ENCODE results near the gene INPP5D. TPM values are rescaled to one million over a fixed set of nuclear protein-coding genes. Genes with fewer than 3 reads are reported as not detected.

Gene INPP5D
- total and polyA plus RNA-seq, 2 donors (not counting 3 experiments of a cell fraction or from before 2014, with no cell fraction given) = 13.9 to 46.6 TPM

DNA sequence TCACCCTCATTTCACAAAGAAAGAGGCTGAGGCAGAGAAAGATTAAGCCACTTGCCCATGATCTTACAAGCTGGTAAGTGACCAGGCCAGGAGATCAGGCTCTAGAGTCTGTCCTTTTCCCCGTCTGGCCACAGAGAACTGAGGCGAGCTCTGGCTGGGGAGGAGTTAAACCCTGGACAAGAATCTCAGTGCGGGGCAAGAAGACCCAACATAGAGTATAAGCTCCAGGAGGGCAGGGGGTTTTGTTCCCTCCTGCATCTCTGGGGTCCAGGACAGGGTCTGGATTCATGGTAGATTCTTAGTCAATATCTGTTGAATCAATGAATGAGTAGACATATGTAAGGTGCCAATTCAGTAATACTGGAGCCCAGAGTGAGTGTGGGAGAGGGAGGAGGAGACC, 12.9 kb upstream of the INPP5D start:
- no peak for FAIRE-seq
- no peak for TF ChIP-seq EZH2 (IDR thresholded peaks at IDR 0.05; ENCODE audit: borderline replicate concordance, low read depth, low read length, severe bottlenecking)
- TF ChIP-seq FOS (IDR thresholded peaks at IDR 0.05; ENCODE audit: borderline replicate concordance, insufficient read depth, low read length) = no peak
- dilution Hi-C loops (cut with MboI; ENCODE audit: extremely low pct_ligation_motif_present, low sequenced_read_pairs) (no loop called here), intact Hi-C loops (cut with micrococcal nuclease) (no loop called here)
- peaks cover 4% of the 10 kb centered on the region for H3K4me1 ChIP-seq (ENCODE audit: control insufficient read depth, extremely low read depth, insufficient read depth, low read length)
- H3K79me2 ChIP-seq (ENCODE audit: control insufficient read depth, insufficient read depth, low read length) = no peaks in the 10 kb centered on the region
- H2AFZ ChIP-seq (ENCODE audit: low read depth, low read length) = no peak overlapping the region
- CTCF ChIA-PET = interaction anchor here (3.4 kb wide), 1 partner anchor 13 kb away, joined by 19 read pairs; the partner anchor contains the start of gene INPP5D
- H4K20me1 ChIP-seq (replicated peaks; ENCODE audit: control insufficient read depth, extremely low read depth, insufficient read depth, low read length) = no peaks in the 10 kb centered on the region
- no TSS peak for BruUV-seq (replicated peaks)
- no peaks in the 10 kb centered on the region for H3K9me3 ChIP-seq (replicated peaks; ENCODE audit: control insufficient read depth, insufficient read depth, low read length)
- DNase-seq (ENCODE audit: low read depth, low spot score) = no peak
- H3K9ac ChIP-seq (replicated peaks; ENCODE audit: extremely low read depth, insufficient read depth, low read length) = no peak overlapping the region
- no peak overlapping the region for H3K27ac ChIP-seq (ENCODE audit: insufficient read depth, low read depth, low read length)
- no peak overlapping the region for H3K4me2 ChIP-seq (ENCODE audit: insufficient read depth, low read length)
- no peaks in the 10 kb centered on the region for H3K36me3 ChIP-seq (ENCODE audit: control insufficient read depth in 2 of 2, extremely low read depth in 1 of 2, insufficient read depth in 2 of 2, low read length in 2 of 2)
- peaks cover 0 to 1% of the 10 kb centered on the region in 2 experiments for H3K27me3 ChIP-seq (ENCODE audit: control insufficient read depth in 2 of 2, insufficient read depth in 2 of 2, low read length in 2 of 2)
- H3K9me1 ChIP-seq (replicated peaks; ENCODE audit: control insufficient read depth, extremely low read depth, insufficient read depth, low read length) = no peaks in the 10 kb centered on the region
- POLR2A ChIA-PET = no interaction called here
- no peak overlapping the region for H3K4me3 ChIP-seq (replicated peaks in 1 of 3; ENCODE audit: insufficient read depth in 1 of 3, low read depth in 1 of 3, low read length in 3 of 3)

DNA sequence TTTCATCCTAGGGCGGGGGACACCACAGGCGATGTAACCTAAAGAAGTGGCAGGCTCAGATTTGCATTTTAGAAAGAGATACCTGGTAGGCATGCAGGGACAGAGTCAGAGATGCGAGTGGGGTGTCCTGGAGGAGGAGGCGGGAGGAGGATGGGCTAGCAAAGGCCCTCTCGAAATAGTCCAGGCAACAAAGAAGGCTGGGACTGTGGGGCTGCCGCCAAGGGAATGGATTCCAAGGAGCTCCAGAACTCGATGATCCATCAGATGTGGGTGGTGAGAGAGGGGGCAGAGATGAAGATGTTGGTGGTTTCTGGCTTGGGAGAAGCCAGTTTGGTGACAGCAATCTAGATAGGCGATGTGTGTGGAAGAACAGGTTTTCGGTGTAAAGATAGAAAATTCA, 12.5 kb upstream of the INPP5D start:
- ChIA-PET POLR2A (no interaction called here), CTCF (interaction anchor here (1.9 to 3.4 kb wide), 2 partner anchors 13 to 19 kb away, joined by 7 to 19 read pairs; partner anchors contain the start of gene INPP5D)
- no peaks in the 10 kb centered on the region for H3K79me2 ChIP-seq (ENCODE audit: control insufficient read depth, insufficient read depth, low read length)
- H3K9me3 ChIP-seq (replicated peaks; ENCODE audit: control insufficient read depth, insufficient read depth, low read length) = no peaks in the 10 kb centered on the region
- no peaks in the 10 kb centered on the region for H4K20me1 ChIP-seq (replicated peaks; ENCODE audit: control insufficient read depth, extremely low read depth, insufficient read depth, low read length)
- no peak for TF ChIP-seq POLR2AphosphoS5 (IDR thresholded peaks at IDR 0.05; ENCODE audit: insufficient read depth, low read depth, low read length)
- no peak for TF ChIP-seq MYC (IDR thresholded peaks at IDR 0.05; ENCODE audit: low read depth, low read length)
- TF ChIP-seq, protein P1, sequence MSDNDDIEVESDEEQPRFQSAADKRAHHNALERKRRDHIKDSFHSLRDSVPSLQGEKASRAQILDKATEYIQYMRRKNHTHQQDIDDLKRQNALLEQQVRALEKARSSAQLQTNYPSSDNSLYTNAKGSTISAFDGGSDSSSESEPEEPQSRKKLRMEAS (IDR thresholded peaks at IDR 0.05; ENCODE audit: insufficient read depth, insufficient read length) = no peak
- TF ChIP-seq JUN (IDR thresholded peaks at IDR 0.05; ENCODE audit: borderline replicate concordance, insufficient read depth, insufficient read length, low read depth) = no peak
- TF ChIP-seq, protein P2, sequence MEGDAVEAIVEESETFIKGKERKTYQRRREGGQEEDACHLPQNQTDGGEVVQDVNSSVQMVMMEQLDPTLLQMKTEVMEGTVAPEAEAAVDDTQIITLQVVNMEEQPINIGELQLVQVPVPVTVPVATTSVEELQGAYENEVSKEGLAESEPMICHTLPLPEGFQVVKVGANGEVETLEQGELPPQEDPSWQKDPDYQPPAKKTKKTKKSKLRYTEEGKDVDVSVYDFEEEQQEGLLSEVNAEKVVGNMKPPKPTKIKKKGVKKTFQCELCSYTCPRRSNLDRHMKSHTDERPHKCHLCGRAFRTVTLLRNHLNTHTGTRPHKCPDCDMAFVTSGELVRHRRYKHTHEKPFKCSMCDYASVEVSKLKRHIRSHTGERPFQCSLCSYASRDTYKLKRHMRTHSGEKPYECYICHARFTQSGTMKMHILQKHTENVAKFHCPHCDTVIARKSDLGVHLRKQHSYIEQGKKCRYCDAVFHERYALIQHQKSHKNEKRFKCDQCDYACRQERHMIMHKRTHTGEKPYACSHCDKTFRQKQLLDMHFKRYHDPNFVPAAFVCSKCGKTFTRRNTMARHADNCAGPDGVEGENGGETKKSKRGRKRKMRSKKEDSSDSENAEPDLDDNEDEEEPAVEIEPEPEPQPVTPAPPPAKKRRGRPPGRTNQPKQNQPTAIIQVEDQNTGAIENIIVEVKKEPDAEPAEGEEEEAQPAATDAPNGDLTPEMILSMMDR (IDR thresholded peaks at IDR 0.05; ENCODE audit: extremely low read depth in 1 of 2, insufficient read depth in 1 of 2, low read depth in 1 of 2, low read length in 2 of 2) = no peak
- no peak for TF ChIP-seq GATA2 (IDR thresholded peaks at IDR 0.05; ENCODE audit: insufficient read depth, insufficient read length, low read depth, low read length)
- no peak for TF ChIP-seq EZH2 (IDR thresholded peaks at IDR 0.05; ENCODE audit: borderline replicate concordance, low read depth, low read length, severe bottlenecking)
- TF ChIP-seq POLR2A (IDR thresholded peaks at IDR 0.05; ENCODE audit: low read depth, low read length) = no peak
- no peak for TF ChIP-seq FOS (IDR thresholded peaks at IDR 0.05; ENCODE audit: borderline replicate concordance, insufficient read depth, low read length)
- H3K4me2 ChIP-seq (ENCODE audit: insufficient read depth, low read length) = no peak overlapping the region
- no peak overlapping the region for H3K9ac ChIP-seq (replicated peaks; ENCODE audit: extremely low read depth, insufficient read depth, low read length)
- peaks cover 0 to 1% of the 10 kb centered on the region in 2 experiments for H3K27me3 ChIP-seq (ENCODE audit: control insufficient read depth in 2 of 2, insufficient read depth in 2 of 2, low read length in 2 of 2)
- no peaks in the 10 kb centered on the region for H3K9me1 ChIP-seq (replicated peaks; ENCODE audit: control insufficient read depth, extremely low read depth, insufficient read depth, low read length)
- intact Hi-C loops (cut with micrococcal nuclease) (no loop called here), dilution Hi-C loops (cut with MboI; ENCODE audit: extremely low pct_ligation_motif_present, low sequenced_read_pairs) (no loop called here)
- DNase-seq (ENCODE audit: low read depth, low spot score) (no peak), FAIRE-seq (no peak)
- H3K27ac ChIP-seq (ENCODE audit: insufficient read depth, low read depth, low read length) = no peak overlapping the region
- H3K36me3 ChIP-seq (ENCODE audit: control insufficient read depth in 2 of 2, extremely low read depth in 1 of 2, insufficient read depth in 2 of 2, low read length in 2 of 2) = no peaks in the 10 kb centered on the region
- no peak overlapping the region for H3K4me3 ChIP-seq (replicated peaks in 1 of 3; ENCODE audit: insufficient read depth in 1 of 3, low read depth in 1 of 3, low read length in 3 of 3)
- no peak overlapping the region for H2AFZ ChIP-seq (ENCODE audit: low read depth, low read length)
- BruUV-seq (replicated peaks) = no TSS peak
- peaks cover 4% of the 10 kb centered on the region for H3K4me1 ChIP-seq (ENCODE audit: control insufficient read depth, extremely low read depth, insufficient read depth, low read length)

Data from endothelial cell of umbilical vein (primary cell).